IMR-90 (cell line): ENCODE data around the gene AGFG1. TPM values are rescaled to one million over a fixed set of nuclear protein-coding genes. Genes with fewer than 3 reads are reported as not detected.

Experiments
- ATAC-seq: fragments of 200-7000 bp; cut with Tn5 transposase; 2 replicates; pipeline ENCODE4 v1.9.1; 2020; ENCODE audit warnings: low read depth, mild to moderate bottlenecking, moderate library complexity
- BruUV-seq: library from RNA; stranded (reverse); fragments of 400-500 nt; replicated peaks from 2 replicates; lab custom pipeline; 2021; lab: Mats Ljungman, UMichigan
- CTCF ChIA-PET: fragments of 300-600 bp; formaldehyde crosslinking; extraction: SDS; loops from one replicate; lab custom pipeline; 2021; ENCODE audit warnings: antibody characterized with exemption; lab: Yijun Ruan, JAX
- POLR2A ChIA-PET: fragments of 300-600 bp; sonication (Branson Sonifier 250); formaldehyde crosslinking; loops from one replicate; lab custom pipeline; 2022; ENCODE audit warnings: antibody characterized with exemption; ENCODE audit not compliant: unreplicated experiment; lab: Charles Lee
- DNase-seq: peaks from one replicate; pipeline ENCODE4 v3.0.0; 2013
- H2AFZ ChIP-seq: replicated peaks from 2 replicates; pipeline ENCODE3; 2013; ENCODE audit warnings: low read length, mild to moderate bottlenecking; ENCODE audit not compliant: poor library complexity
- H2AK5ac ChIP-seq: 2 replicates; pipeline ENCODE4 v1.6.1; 2013; ENCODE audit warnings: low read depth, low read length, inconsistent platforms
- H2AK9ac ChIP-seq: replicated peaks from 2 replicates; pipeline ENCODE3; 2013; ENCODE audit warnings: mild to moderate bottlenecking, low read depth, low read length, moderate library complexity; ENCODE audit not compliant: poor library complexity
- H2BK120ac ChIP-seq: 2 replicates; pipeline ENCODE4 v1.6.1; 2013; ENCODE audit warnings: low read depth, low read length, inconsistent platforms
- H2BK15ac ChIP-seq: 3 replicates; pipeline ENCODE4 v1.6.1; 2013; ENCODE audit warnings: low read depth, low read length, inconsistent platforms
- H2BK20ac ChIP-seq: 2 replicates; pipeline ENCODE4 v1.6.1; 2013; ENCODE audit warnings: low read depth, mild to moderate bottlenecking, inconsistent platforms, low read length, moderate library complexity
- H2BK5ac ChIP-seq: 2 replicates; pipeline ENCODE4 v1.6.1; 2013; ENCODE audit warnings: mild to moderate bottlenecking, low read depth, low read length, inconsistent platforms; ENCODE audit not compliant: poor library complexity, severe bottlenecking
- H3K14ac ChIP-seq: replicated peaks from 2 replicates; pipeline ENCODE4 v1.6.1; 2013; ENCODE audit warnings: low read depth, low read length, inconsistent platforms
- H3K18ac ChIP-seq: 2 replicates; pipeline ENCODE4 v1.6.1; 2013; ENCODE audit warnings: low read depth, low read length, control low read depth
- H3K23ac ChIP-seq: 2 replicates; pipeline ENCODE4 v1.6.1; 2013; ENCODE audit warnings: low read depth, low read length, inconsistent platforms
- H3K27ac ChIP-seq: 2 replicates; pipeline ENCODE4 v1.5.1; 2013; ENCODE audit warnings: mild to moderate bottlenecking, control low read depth, low read length; ENCODE audit not compliant: insufficient read depth
- H3K27me3 ChIP-seq: 2 replicates; pipeline ENCODE4 v1.6.1; 2013; ENCODE audit warnings: low read length; ENCODE audit not compliant: control insufficient read depth, insufficient read depth
- H3K36me3 ChIP-seq: 2 replicates; pipeline ENCODE4 v1.6.1; 2013; ENCODE audit warnings: low read length, mixed read lengths; ENCODE audit not compliant: control insufficient read depth, insufficient read depth
- H3K4ac ChIP-seq: 2 replicates; pipeline ENCODE4 v1.6.1; 2013; ENCODE audit warnings: low read depth, low read length, inconsistent platforms
- H3K4me1 ChIP-seq: 2 replicates; pipeline ENCODE4 v1.6.1; 2013; ENCODE audit warnings: low read length, mixed read lengths; ENCODE audit not compliant: control insufficient read depth, insufficient read depth
- H3K4me2 ChIP-seq: 2 replicates; pipeline ENCODE4 v1.6.1; 2013; ENCODE audit warnings: low read depth, mild to moderate bottlenecking, control low read depth, low read length, moderate library complexity
- H3K4me3 ChIP-seq: 2 replicates; pipeline ENCODE4 v1.5.1; 2013; ENCODE audit warnings: low read depth, mild to moderate bottlenecking, control low read depth, low read length, moderate library complexity; ENCODE audit not compliant: insufficient read depth
- H3K56ac ChIP-seq: 2 replicates; pipeline ENCODE4 v1.6.1; 2013; ENCODE audit warnings: low read length, inconsistent platforms; ENCODE audit not compliant: insufficient read depth; ENCODE audit errors: extremely low read depth
- H3K79me1 ChIP-seq, 2 experiments: 2 replicates each; pipeline ENCODE4 v1.6.1; 2013; ENCODE audit warnings: low read length in 2 of 2, inconsistent platforms in 1 of 2, low read depth in 1 of 2
- H3K9ac ChIP-seq: 2 replicates; pipeline ENCODE4 v1.6.1; 2013; ENCODE audit warnings: low read depth, low read length, control low read depth
- H3K9me1 ChIP-seq: 2 replicates; pipeline ENCODE4 v1.6.1; 2013; ENCODE audit warnings: low read length, inconsistent platforms; ENCODE audit not compliant: insufficient read depth
- H3K9me3 ChIP-seq: 2 replicates; pipeline ENCODE4 v1.6.1; 2013; ENCODE audit warnings: low read length; ENCODE audit not compliant: control insufficient read depth, insufficient read depth
- H4K20me1 ChIP-seq: 2 replicates; pipeline ENCODE4 v1.6.1; 2013; ENCODE audit warnings: low read length, inconsistent platforms; ENCODE audit not compliant: insufficient read depth
- H4K5ac ChIP-seq: 2 replicates; pipeline ENCODE4 v1.6.1; 2013; ENCODE audit warnings: mild to moderate bottlenecking, low read depth, low read length, control low read depth
- H4K8ac ChIP-seq, 2 experiments: 2 replicates each; pipeline ENCODE4 v1.6.1; 2013; ENCODE audit warnings: low read depth in 2 of 2, low read length in 2 of 2, control low read depth in 1 of 2, inconsistent platforms in 1 of 2
- H4K91ac ChIP-seq: 2 replicates; pipeline ENCODE4 v1.6.1; 2013; ENCODE audit warnings: low read depth, low read length, inconsistent platforms; ENCODE audit not compliant: insufficient read depth
- BHLHE40 ChIP-seq: fragments of 150-350 bp; IDR thresholded peaks from 2 replicates; pipeline ENCODE4 v1.6.1; 2016; ENCODE audit warnings: mild to moderate bottlenecking, low read depth, low read length
- WGBS, 2 experiments: methylation state at CpG; one replicate each; pipeline versions ENCODE4 v1.1.5 to v1.1.7; 2013; ENCODE audit warnings: missing lambda C conversion rate in 2 of 2; ENCODE audit not compliant: insufficient read length in 1 of 2; ENCODE audit errors: extremely low coverage in 2 of 2; 5-methylcytosine and 5-hydroxymethylcytosine counted together
- dilution Hi-C: fragments of 300-500 bp; cut with HindIII; formaldehyde crosslinking; loops from one replicate; pipeline ENCODE4 v1.14.3; 2018; ENCODE audit warnings: low sequenced_read_pairs; ENCODE audit not compliant: unreplicated experiment
- in situ Hi-C: fragments of 300-500 bp; cut with MboI; formaldehyde crosslinking; loops from 3 replicates; pipeline ENCODE4 v1.14.3; 2019; ENCODE audit warnings: low sequenced_read_pairs, inconsistent platforms, mixed read lengths
- intact Hi-C: fragments of 100-400 bp; cut with micrococcal nuclease; formaldehyde crosslinking; loops from 2 replicates; pipeline ENCODE4 v1.10.0; 2022
- polyA plus RNA-seq, 3 experiments: library from polyadenylated mRNA; depleted of rRNA; stranded (reverse); fragments of >200 nt; gene quantifications; 2 replicates each; pipeline ENCODE4 v1.2.3, GENCODE V29; 2012; ENCODE audit warnings: low replicate concordance in 1 of 3
- total RNA-seq: library from RNA; depleted of rRNA; stranded (reverse); fragments of >200 nt; gene quantifications from 2 replicates; pipeline ENCODE4 v1.2.3, GENCODE V29; 2012

The AGFG1 gene
- total and polyA plus RNA-seq, 2 of the 4 experiments (the other 2 are of a cell fraction), result 58.4 to 126 TPM

- Histone ChIP-seq H2AK5ac (no peak overlapping the region), H3K27me3 (no peaks in the 10 kb centered on the region), H3K79me1 (peaks cover 17 to 67% of the 10 kb centered on the region in 2 experiments), H3K4me2 (no peak overlapping the region), H3K14ac (no peak overlapping the region), H2AK9ac (no peak overlapping the region), H3K9me1 (peaks cover 15% of the 10 kb centered on the region), H2BK15ac (no peak overlapping the region), H3K27ac (no peak overlapping the region), H3K4ac (no peak overlapping the region), H3K9ac (no peak overlapping the region), H2BK5ac (no peak overlapping the region), H3K4me3 (no peak overlapping the region), H2BK120ac (no peak overlapping the region), H3K23ac (no peak overlapping the region; the same call in 1 of the 2 replicates), H2AFZ (no peak overlapping the region), H3K4me1 (peaks cover 16% of the 10 kb centered on the region), H3K18ac (no peak overlapping the region), H4K91ac (no peak overlapping the region), H3K56ac (no peak overlapping the region), H4K8ac (no peak overlapping the region), H4K5ac (no peak overlapping the region), H2BK20ac (no peak overlapping the region), H3K36me3 (no peaks in the 10 kb centered on the region), H4K20me1 (peaks cover 83% of the 10 kb centered on the region), H3K9me3 (no peaks in the 10 kb centered on the region)
- WGBS, 2 experiments, result 100% methylated on average over 2 of the region's 4 CpGs; no CpG with 5 or more reads in 1 of the 2 experiments
- intact Hi-C loops, result loop anchor here (5.0 kb wide), 2 partner anchors 39 to 104 kb away; partner anchors contain the start of gene AGFG1
- no peak for DNase-seq
- TF ChIP-seq BHLHE40, result no peak
- ChIA-PET POLR2A (no interaction called here), CTCF (no interaction called here)
- BruUV-seq, result no TSS peak
- dilution Hi-C loops, result no loop called here
- no peak for ATAC-seq
- in situ Hi-C loops, result no loop called here
These were observed 39.4 kb downstream of the AGFG1 start for GRCh38 chr2:227511239-227511930.
